ENCODE measurements around the gene LY9.

- TF ChIP-seq EZH2 (IDR thresholded peaks at IDR 0.05; ENCODE audit: low read length, unreplicated experiment) (no peak), CTCF (conservative IDR thresholded peaks at IDR 0.05; ENCODE audit: low read depth, low read length) (no peak), EZH2phosphoT487 (IDR thresholded peaks at IDR 0.05; ENCODE audit: borderline replicate concordance, low read length) (no peak)
Measured at GRCh38 chr1:160794376-160794775, 1.6 kb upstream of the LY9 start.
